ENCODE results near the gene PRCD.
A peak's percentile ranks its signal among the peaks of the same experiment; 100 is the strongest.
"Not testable (repeated sequence)": the region's sequence is repeated elsewhere in the genome, so short reads cannot be mapped to it uniquely, and the experiment has no call there.

Gene PRCD

DNA sequence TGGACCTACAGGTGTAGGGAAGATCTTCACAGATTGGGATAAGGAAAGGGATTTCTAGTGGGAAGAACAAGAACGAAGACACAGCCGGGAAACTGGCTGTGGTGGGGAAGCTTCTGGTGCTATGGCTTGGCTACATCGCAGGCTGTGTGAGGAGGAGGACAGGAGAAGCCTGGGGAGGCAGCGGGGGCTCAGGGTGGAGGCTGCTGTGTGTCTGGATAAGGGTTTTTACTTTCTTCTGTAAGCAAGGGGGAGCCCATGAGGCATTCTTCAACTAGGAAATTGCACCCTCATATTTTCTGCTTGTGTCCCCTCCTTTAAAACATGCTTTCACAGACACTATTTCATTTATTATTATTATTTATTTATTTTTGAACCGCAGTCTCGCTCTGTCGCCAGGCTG is 35.7 kb upstream of the PRCD start:
- DNase-seq = no peak

DNA sequence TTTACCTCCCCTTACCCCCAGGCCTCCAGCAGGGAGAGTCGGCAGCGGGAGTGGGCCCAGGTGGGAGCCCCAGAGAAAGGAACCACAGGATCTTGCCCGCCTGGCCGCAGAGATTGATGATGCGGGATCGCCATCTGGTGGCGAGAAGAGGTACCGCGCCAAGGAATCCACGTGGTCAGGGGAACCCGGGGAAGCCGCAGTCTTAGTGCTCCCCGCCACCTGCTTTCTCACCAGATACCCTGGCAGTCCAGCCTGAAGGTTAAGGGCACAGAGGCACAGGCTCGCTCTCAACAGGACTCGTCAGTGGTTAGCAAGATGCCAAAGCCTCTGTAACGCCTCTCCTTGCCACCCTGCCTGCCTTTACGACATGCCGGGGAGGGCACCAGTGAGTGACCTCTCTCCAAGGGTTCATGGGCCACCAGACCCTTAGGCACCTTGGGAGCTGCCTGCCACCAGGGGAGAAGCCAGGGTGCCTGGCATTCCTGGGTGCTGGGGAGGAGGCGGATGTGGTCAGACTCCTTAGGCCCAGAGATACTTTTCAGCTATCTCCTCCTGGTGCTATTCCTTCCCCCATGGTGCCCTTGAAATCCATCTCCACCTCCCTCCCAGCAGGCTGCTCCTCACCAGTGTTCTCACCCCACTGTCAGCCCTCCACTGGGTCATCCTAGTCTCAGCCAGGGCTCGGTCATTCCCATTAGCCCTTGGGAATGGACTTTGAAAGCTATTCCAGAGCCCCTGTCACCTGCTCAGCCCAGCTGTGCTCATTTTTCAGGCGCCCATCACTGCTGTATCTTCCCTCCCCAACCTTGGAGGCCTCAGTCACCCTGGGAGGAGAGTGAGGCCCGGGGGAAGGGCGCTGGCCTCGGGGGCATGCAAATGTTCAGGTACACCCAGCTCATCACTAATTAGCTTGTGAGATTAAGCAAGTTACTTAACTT is 33.2 kb upstream of the PRCD start:
- DNase-seq = peak; percentile 74

DNA sequence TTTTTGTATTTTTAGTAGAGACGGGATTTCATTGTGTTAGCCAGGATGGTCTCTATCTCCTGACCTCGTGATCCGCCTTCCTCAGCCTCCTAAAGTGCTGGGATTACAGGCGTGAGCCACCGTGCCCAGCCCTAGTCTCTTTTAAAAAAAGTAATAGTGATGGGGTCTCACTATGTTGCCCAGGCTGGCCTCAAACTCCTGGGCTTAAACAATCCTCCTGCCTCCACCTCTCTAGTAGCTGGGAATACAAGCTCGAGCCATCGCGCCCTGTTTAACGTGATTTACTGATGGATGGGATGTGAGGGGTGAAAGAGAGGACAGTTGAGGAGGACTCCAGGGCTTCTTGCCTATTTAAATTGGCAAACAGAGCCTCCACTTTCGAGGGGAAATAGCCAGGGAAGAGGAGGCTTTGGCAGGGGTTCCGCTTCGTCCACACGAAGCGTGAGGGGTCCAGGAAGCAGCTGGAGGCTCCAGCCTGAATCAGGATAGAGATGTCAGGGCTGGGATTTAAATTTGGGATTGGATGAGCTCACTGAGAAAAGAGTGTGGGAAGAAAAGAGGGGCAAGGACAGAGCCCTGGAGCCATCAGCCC is 31.3 kb upstream of the PRCD start:
- not testable (repeated sequence) for DNase-seq

DNA sequence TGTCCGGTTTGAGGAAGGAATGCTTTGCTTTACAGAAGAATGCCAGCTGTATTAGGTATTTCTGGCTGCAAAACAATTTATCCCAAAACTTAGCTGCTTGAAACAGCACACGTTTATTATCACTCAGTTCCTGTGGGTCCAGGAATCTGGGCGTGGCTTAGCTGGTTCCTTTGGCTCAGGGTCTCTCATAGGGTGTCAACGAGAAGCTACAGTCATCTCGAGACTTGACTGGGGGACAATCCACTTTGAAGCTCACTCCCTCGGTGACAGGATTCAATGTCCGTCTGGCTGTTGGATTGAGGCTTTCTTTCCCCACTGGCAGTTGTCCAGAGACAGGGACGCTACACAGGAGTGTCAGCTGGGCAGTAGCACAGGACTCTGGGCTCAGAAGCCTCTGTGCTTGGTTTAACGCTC is 29.0 kb upstream of the PRCD start:
- no peak for DNase-seq

DNA sequence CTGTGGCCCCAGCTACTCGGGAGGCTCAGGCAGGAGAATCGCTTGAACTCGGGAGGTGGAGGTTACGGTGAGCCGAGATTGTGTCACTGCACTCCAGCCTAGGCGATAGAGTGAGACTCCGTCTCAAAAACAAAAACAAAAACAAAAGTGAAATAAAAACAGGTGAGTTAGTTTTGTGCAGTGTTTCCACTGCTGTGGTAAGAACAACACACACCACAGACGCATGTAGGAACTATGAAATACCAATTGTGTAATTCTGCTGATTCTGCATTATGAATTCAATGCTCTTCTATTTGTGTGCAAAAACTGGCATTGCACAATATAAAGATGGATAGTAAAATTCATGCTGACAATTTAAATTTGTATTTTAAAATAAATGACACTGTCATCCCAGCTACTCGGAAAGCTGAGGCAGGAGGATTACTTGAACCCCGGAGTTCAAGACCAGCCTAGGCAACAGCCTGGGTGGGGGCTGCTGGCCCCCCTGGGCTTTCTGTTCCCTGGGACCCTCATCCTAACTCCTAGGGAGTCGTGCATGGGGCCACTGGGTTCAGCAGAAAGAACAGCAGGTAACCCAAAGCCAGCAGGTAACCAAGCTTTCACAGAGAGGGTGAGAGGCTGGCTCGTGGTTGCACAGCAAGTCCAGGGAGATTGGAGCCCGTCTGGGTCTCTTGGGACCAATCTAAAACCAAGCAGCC is 28.0 kb upstream of the PRCD start:
- DNase-seq = no peak

DNA sequence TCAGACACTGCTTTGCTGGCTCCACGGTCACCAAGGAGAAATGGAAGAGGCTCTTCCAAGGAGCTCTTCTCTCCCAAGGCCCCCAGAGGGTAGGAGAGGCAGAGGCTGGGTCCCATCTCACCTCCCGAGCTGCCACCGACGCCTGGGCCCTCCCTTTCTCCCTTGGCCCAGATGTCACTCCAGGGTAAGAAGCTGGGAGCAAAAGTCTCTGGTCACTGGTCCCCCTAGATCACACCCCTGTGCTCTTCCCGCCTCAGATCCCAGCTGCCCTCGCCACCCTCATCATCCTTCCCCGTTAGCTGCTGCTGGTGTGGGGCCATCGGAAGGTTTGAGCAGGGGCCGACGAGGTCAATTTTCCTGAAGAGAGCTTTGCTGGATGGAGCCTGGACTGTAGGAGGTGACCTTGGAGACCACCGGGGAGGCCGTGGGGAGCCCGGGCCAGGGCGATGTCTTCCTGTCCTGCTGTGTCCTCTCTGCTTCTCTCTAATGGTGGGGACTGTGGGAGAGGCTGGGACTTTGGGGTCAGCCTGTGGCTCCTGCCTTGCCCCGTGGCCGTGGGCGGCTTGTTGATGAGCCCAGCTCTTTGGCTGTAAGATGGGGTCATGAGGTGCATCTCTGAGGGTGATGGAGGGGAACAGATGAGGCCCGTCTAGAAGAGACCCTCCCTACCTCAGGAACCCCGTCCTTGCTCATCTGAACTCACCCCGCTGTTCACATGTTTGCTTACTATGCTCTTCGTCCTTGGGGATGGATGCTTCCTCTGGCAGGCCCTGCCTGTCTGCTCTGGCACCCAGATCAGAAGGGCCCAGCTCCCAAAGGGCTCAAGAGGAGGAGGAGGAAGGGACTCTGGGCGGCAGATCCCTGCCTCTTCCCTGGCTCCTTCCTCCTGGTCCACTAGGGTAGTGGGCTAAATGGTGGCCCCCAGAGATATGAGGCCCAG is 27.2 kb upstream of the PRCD start:
- DNase-seq = no peak

DNA sequence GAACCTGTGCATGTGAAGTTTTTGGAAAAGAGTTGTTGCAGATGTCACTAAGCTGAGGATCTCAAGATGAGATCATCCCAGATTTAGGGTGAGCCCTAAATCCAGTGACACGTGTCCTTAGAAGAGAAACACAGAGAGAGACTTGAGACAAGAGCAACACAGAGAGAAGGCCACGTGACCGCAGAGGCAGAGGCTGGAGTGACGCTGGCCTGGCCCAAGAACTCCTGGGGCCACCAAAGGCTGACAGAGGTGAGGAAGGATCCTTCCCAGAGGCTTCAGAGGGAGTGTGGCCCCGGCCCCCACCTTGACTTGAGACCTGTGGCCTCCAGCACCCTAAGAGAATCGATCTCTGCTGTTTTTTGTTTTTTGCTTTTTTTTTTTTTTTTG is 26.5 kb upstream of the PRCD start:
- no peak for DNase-seq

DNA sequence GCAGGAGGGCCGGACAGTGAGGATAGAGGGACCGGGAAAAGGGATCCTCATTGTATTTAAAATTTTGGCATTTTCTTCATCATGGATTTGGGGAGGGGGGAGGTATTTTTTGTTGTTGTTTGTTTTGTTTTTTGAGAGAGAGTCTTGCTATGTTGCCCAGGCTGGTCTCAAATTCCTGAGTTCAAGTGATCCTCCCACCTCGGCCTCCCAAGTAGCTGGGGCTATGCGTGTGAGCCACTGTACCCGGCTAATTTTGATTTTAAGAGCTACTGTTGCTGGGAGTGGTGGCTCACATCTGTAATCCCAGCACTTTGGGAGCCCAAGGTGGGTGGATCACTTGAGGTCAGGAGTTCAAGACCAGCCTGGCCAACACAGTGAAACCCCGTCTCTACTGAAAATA is 25.5 kb upstream of the PRCD start:
- not testable (repeated sequence) for DNase-seq

DNA sequence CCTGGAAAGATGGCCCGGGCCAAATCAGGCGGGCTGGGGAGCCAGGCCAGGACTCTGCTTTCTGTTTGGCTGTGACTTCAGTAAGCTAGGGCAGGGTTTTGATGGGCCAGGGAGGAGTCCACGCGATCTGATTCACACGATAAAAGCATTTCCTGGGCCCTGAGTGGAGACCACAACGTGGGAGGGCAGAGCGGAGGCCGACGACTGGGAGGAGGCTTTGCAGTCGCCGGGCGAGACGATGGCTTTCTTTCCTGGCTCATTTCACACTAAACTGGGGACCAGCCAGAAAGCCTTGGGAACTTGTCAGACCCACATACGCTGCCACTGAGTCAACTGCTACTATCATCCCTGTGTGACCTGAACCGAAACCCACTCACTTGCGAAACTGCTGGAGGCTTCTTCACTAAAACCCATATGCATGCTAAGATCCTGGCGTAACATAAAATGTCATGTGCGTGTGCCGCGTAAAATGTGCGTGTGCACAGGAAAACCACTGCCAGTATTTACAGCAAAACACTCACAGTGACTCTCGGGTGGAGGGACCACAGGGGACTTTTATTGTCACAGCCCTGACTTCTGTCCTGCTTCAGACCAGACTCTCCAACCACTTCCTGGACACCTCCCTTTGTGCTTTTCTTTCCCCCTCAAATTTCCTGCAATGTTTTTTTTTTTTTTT is 24.4 kb upstream of the PRCD start:
- DNase-seq = no peak

DNA sequence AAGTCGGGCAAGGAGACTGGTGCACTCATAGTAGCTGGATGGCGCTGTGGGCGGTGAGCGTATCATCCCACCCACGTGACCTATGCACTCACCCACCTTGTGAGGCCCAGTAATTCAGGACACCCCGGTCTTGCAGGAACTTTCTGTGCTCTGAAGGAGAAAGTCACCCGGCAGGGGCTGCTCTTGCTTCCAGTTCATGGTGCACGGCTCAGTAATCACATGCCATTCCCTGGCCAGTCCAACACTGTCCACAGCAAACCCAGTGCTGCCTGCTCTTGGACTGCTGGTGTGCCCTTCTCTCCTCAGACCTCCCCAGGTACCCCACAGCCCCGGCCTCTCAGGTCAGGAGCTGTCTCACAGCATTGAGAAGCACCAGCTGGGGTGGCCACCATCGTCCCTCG is 22.2 kb upstream of the PRCD start:
- no peak for DNase-seq

DNA sequence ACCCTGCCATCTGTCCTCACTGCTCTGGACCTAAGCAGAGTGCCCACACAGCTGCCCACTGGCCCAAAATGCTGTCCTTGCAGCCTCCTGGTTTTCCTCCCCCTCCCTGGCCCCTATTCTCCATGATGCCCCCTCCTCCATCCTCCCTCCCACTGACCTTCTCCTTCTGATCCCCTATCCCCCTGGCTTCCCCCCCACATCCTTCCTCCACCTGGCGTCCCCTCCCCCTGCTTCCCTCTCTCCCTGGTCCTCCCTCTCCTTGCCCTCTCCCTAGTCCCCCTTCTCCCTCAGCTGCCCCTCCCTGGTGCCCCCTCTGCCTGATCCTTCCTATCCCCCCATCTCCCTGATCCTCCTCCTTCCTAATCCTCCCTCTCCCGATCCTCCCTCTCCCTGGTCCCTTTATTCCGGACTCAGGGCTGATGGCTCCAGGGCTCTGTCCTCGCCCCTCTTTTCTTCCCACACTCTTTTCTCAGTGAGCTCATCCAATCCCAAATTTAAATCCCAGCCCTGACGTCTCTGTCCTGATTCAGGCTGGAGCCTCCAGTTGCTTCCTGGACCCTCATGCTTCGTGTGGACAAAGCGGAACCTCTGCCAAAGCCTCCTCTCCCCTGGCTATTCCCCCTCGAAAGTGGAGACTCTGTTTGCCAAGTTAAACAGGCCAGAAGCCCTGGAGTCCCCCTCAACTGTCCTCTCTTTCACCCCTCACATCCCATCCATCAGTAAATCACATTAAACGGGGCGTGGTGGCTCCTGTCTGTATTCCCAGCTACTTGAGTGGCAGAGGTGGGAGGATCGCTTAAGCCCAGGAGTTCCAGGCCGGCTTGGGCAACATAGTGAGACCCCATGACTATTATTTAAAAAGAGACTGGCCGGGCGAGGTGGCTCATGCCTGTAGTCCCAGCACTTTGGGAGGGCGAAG is 20.5 kb upstream of the PRCD start:
- no peak for DNase-seq

DNA sequence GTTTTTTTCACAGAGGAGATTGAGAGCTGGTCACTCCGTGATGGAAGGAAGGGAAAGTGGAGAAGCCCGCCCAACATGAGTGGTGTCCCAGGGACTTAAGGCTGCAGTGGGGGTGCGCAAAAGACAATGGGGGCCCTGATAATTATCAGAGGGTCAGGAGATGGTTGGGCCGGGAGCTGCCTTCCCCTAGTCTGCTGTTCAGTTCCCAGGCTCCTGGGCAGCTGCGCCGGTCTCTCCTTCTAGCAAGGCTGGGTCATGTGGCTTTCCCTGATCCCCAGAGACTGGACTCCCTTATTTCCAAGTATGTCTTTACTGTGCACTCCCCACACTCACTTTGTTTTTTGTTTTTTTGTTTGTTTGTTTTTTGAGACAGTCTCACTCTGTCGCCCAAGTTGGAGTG is 18.6 kb upstream of the PRCD start:
- no peak for DNase-seq

DNA sequence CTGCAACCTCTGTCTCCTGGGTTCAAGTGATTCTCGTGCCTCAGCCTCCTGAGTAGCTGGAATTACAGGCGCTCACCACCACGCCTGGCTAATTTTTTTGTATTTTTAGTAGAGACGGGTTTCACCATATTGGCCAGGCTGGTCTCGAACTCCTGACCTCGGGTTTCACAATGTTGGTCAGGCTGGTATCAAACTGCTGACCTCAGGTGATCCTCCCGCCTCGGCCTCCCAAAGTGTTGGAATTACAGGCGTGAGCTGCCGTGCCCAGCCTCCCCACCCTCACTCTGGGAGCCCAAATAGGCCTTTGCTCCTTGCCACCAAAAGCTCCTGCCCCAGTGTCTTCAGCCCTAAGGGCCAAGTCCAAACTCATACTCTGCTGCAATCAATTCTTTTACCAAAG is 18.2 kb upstream of the PRCD start:
- not testable (repeated sequence) for DNase-seq

DNA sequence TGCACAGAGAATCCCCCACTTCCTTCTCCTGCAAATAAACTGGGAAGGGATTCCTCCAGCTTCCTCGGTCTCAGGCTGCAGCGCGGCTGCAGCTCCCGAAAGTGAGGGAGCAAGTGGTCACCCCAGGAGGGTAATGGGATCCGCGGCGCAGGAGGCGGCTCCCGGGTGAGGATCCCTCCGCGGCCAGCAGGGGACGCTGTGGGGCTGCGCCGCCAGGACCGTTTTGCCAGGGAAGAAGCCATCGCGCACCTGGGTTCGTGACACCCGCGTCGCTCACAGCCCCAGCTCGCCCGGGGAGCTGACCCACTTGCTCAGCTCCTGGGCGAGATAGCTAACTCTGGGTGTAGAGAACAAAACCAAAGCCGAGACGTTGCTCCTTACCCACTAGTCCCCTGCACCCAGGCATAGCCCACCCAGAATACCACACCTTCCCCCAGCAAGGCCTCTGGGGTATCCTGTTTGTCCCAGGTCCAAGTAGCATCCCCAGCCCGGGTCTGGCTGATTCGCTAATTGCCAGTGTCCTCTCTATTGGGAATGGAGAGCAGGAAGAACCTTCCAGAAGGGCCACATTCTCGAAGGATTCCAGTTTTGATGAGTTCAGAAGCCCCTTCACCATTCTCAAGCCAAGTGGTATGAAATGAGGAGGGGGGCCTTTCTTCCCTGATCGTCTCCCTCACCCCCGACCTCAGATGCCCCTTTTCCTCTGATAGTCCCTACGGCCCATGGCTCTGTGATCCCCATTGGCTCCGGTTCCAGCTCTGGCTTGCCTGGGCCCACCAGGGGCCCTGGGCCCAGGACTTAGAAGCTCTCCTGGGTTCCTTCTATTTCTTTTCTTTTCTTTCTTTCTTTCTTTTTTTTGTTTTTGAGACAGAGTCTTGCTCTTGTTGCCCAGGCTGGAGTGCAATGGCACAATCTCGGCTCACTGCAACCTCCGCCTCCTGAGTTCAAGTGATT is 16.5 kb upstream of the PRCD start:
- DNase-seq = peak; percentile 78

DNA sequence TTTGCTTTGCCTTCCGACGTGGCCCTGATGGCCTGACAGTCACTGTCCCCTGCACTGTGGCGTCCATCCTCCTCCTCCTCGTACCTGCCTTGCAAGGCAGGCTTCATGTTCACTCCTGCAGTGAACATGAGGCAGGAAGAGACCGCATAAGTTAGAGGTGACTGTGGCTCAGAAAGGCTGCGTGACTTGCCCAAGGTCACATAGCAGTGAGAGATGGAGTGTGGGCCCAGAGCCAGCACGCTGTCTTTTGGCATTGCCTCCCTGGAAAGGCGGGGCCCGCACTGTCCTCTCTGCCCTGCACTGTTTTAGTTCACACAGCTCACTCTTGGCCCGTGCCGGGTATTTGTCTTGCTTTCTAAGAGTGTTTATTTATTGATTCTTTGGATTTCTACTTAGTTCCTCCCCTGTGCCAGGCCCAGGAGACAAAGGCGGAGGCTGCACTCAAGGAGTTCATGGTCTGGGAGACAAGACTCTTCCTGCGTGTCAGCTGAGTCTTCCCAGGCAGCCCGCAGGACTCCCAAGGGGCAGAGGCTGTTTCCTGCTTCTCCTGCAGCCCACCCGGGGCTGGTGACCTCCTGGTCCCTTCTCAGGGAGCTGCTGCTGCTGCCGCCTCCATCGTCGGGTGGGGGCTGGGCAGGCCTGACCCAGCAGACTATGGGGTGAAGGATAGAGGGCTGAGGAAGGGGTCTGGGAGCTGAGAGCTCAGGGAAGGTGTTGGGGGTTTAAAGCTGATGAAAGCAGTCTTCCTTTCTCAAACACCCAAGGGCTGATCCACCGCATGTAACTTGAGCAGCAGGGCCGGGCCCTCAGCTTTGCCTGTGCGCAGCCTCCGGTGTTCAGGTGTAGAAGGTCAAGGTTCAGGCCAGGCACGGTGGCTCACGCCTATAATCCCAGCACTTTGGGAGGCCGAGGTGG is 15.0 kb upstream of the PRCD start:
- peak; percentile 60 for DNase-seq

DNA sequence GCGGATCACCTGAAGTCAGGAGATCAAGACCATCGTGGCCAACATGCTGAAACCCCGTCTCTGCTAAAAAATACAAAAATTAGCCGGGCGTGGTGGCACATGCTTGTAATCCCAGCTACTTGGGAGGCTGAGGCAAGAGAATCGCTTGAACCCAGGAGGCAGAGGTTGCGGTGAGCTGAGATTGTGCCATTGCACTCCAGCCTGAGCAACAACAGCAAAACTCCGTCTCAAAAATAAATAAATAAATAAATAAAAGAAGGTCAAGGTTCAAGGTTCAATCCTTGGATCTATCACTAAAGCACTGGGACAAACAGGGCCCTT is 14.4 kb upstream of the PRCD start:
- DNase-seq = not testable (repeated sequence)

DNA sequence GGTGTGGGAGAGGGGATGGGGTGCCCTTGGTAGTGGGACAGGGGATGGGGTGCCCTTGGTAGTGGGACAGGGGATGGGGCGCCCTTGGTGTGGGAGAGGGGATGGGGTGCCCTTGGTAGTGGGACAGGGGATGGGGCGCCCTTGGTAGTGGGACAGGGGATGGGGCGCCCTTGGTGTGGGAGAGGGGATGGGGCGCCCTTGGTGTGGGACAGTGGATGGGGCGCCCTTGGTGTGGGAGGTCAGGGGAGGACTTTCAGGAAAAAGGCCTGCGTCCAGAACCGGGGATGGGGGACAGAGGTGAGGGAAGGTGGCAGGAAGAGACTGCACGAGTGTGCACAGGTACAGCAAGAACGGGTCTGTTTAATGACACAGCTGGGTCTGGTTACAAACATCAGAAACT is 12.8 kb upstream of the PRCD start:
- not testable (repeated sequence) for DNase-seq

DNA sequence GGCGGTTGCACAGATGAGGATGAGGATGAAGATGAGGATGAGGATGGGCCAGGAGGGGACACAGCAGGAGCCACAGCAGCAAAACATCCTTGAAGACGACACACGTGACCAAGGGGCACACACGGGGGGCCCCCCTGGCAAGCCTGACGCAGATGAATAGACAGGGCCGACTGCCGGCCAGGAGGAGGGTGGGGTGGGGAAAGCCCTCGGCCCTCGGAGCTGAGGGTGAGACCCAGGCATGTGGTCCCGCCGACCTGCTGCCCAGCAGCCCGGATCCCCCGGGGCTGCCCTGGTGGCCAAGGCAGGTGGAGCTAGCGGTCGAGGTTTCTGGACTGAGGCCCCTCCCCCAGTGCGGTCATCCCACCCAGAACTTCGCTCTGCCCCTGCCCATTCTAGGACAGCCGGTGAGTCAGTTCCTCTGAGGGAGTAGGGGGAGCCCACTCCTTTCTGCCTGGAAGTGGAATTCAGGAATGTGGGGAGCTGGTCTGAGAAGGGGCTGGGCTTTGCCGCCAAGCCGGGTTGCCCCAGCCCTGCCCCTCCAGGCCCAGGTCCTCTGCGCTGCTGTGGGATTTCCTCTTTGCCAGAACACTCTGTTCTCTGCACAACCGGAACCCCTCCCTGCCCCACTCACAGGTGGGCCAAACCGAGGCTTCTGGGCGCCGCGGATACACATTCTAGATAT is 12.3 kb upstream of the PRCD start:
- DNase-seq = peak; percentile 60

All from right kidney (tissue), 1 donor.